ENCODE data around the gene PRODH2.

DNA sequence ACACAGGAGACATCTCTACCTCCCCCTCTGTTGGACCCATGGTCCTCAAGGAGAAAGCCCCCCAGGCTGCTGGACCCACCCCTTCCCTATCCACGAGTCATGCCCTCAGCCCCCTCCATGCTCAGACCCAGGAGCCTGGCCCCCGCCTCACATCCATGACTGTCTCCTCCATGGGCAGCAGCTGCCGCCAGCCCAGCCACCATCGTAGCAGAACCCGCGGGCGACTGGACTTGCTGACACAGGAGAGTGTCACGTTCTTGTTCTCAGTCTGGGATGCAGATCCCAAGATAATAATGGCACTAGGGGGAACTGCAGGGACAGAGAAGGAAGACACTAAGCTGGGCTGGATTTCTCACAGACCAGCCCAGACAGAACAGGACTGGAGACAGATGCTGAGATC, 35.8 kb upstream of the PRODH2 start:
- TF ChIP-seq, protein P1, sequence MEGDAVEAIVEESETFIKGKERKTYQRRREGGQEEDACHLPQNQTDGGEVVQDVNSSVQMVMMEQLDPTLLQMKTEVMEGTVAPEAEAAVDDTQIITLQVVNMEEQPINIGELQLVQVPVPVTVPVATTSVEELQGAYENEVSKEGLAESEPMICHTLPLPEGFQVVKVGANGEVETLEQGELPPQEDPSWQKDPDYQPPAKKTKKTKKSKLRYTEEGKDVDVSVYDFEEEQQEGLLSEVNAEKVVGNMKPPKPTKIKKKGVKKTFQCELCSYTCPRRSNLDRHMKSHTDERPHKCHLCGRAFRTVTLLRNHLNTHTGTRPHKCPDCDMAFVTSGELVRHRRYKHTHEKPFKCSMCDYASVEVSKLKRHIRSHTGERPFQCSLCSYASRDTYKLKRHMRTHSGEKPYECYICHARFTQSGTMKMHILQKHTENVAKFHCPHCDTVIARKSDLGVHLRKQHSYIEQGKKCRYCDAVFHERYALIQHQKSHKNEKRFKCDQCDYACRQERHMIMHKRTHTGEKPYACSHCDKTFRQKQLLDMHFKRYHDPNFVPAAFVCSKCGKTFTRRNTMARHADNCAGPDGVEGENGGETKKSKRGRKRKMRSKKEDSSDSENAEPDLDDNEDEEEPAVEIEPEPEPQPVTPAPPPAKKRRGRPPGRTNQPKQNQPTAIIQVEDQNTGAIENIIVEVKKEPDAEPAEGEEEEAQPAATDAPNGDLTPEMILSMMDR (IDR thresholded peaks at IDR 0.05; ENCODE audit: low read length), result no peak
- no peak for TF ChIP-seq EZH2 (IDR thresholded peaks at IDR 0.05; ENCODE audit: borderline replicate concordance, low read length)

All from OCI-LY1 (cell line).